IMR-90 (cell line): ENCODE data around the gene PTPRN2. TPM values are rescaled to one million over a fixed set of nuclear protein-coding genes. Genes with fewer than 3 reads are reported as not detected.

Source experiments
- ATAC-seq: fragments of 200-7000 bp; cut with Tn5 transposase; 2 replicates; pipeline ENCODE4 v1.9.1; 2020; ENCODE audit warnings: low read depth, mild to moderate bottlenecking, moderate library complexity
- BruUV-seq: library from RNA; stranded (reverse); fragments of 400-500 nt; replicated peaks from 2 replicates; lab custom pipeline; 2021; lab: Mats Ljungman, UMichigan
- CTCF ChIA-PET: fragments of 300-600 bp; formaldehyde crosslinking; extraction: SDS; loops from one replicate; lab custom pipeline; 2021; ENCODE audit warnings: antibody characterized with exemption; lab: Yijun Ruan, JAX
- POLR2A ChIA-PET: fragments of 300-600 bp; sonication (Branson Sonifier 250); formaldehyde crosslinking; loops from one replicate; lab custom pipeline; 2022; ENCODE audit warnings: antibody characterized with exemption; ENCODE audit not compliant: unreplicated experiment; lab: Charles Lee
- DNase-seq: peaks from one replicate; pipeline ENCODE4 v3.0.0; 2013
- H2AFZ ChIP-seq: replicated peaks from 2 replicates; pipeline ENCODE3; 2013; ENCODE audit warnings: low read length, mild to moderate bottlenecking; ENCODE audit not compliant: poor library complexity
- H2AK5ac ChIP-seq: 2 replicates; pipeline ENCODE4 v1.6.1; 2013; ENCODE audit warnings: low read depth, low read length, inconsistent platforms
- H2AK9ac ChIP-seq: replicated peaks from 2 replicates; pipeline ENCODE3; 2013; ENCODE audit warnings: mild to moderate bottlenecking, low read depth, low read length, moderate library complexity; ENCODE audit not compliant: poor library complexity
- H2BK120ac ChIP-seq: 2 replicates; pipeline ENCODE4 v1.6.1; 2013; ENCODE audit warnings: low read depth, low read length, inconsistent platforms
- H2BK15ac ChIP-seq: 3 replicates; pipeline ENCODE4 v1.6.1; 2013; ENCODE audit warnings: low read depth, low read length, inconsistent platforms
- H2BK20ac ChIP-seq: 2 replicates; pipeline ENCODE4 v1.6.1; 2013; ENCODE audit warnings: low read depth, mild to moderate bottlenecking, inconsistent platforms, low read length, moderate library complexity
- H2BK5ac ChIP-seq: 2 replicates; pipeline ENCODE4 v1.6.1; 2013; ENCODE audit warnings: mild to moderate bottlenecking, low read depth, low read length, inconsistent platforms; ENCODE audit not compliant: poor library complexity, severe bottlenecking
- H3K14ac ChIP-seq: replicated peaks from 2 replicates; pipeline ENCODE4 v1.6.1; 2013; ENCODE audit warnings: low read depth, low read length, inconsistent platforms
- H3K18ac ChIP-seq: 2 replicates; pipeline ENCODE4 v1.6.1; 2013; ENCODE audit warnings: low read depth, low read length, control low read depth
- H3K23ac ChIP-seq: 2 replicates; pipeline ENCODE4 v1.6.1; 2013; ENCODE audit warnings: low read depth, low read length, inconsistent platforms
- H3K27ac ChIP-seq: 2 replicates; pipeline ENCODE4 v1.5.1; 2013; ENCODE audit warnings: mild to moderate bottlenecking, control low read depth, low read length; ENCODE audit not compliant: insufficient read depth
- H3K27me3 ChIP-seq: 2 replicates; pipeline ENCODE4 v1.6.1; 2013; ENCODE audit warnings: low read length; ENCODE audit not compliant: control insufficient read depth, insufficient read depth
- H3K36me3 ChIP-seq: 2 replicates; pipeline ENCODE4 v1.6.1; 2013; ENCODE audit warnings: low read length, mixed read lengths; ENCODE audit not compliant: control insufficient read depth, insufficient read depth
- H3K4ac ChIP-seq: 2 replicates; pipeline ENCODE4 v1.6.1; 2013; ENCODE audit warnings: low read depth, low read length, inconsistent platforms
- H3K4me1 ChIP-seq: 2 replicates; pipeline ENCODE4 v1.6.1; 2013; ENCODE audit warnings: low read length, mixed read lengths; ENCODE audit not compliant: control insufficient read depth, insufficient read depth
- H3K4me2 ChIP-seq: 2 replicates; pipeline ENCODE4 v1.6.1; 2013; ENCODE audit warnings: low read depth, mild to moderate bottlenecking, control low read depth, low read length, moderate library complexity
- H3K4me3 ChIP-seq: 2 replicates; pipeline ENCODE4 v1.5.1; 2013; ENCODE audit warnings: low read depth, mild to moderate bottlenecking, control low read depth, low read length, moderate library complexity; ENCODE audit not compliant: insufficient read depth
- H3K56ac ChIP-seq: 2 replicates; pipeline ENCODE4 v1.6.1; 2013; ENCODE audit warnings: low read length, inconsistent platforms; ENCODE audit not compliant: insufficient read depth; ENCODE audit errors: extremely low read depth
- H3K79me1 ChIP-seq, 2 experiments: 2 replicates each; pipeline ENCODE4 v1.6.1; 2013; ENCODE audit warnings: low read length in 2 of 2, inconsistent platforms in 1 of 2, low read depth in 1 of 2
- H3K9ac ChIP-seq: 2 replicates; pipeline ENCODE4 v1.6.1; 2013; ENCODE audit warnings: low read depth, low read length, control low read depth
- H3K9me1 ChIP-seq: 2 replicates; pipeline ENCODE4 v1.6.1; 2013; ENCODE audit warnings: low read length, inconsistent platforms; ENCODE audit not compliant: insufficient read depth
- H3K9me3 ChIP-seq: 2 replicates; pipeline ENCODE4 v1.6.1; 2013; ENCODE audit warnings: low read length; ENCODE audit not compliant: control insufficient read depth, insufficient read depth
- H4K20me1 ChIP-seq: 2 replicates; pipeline ENCODE4 v1.6.1; 2013; ENCODE audit warnings: low read length, inconsistent platforms; ENCODE audit not compliant: insufficient read depth
- H4K5ac ChIP-seq: 2 replicates; pipeline ENCODE4 v1.6.1; 2013; ENCODE audit warnings: mild to moderate bottlenecking, low read depth, low read length, control low read depth
- H4K8ac ChIP-seq, 2 experiments: 2 replicates each; pipeline ENCODE4 v1.6.1; 2013; ENCODE audit warnings: low read depth in 2 of 2, low read length in 2 of 2, control low read depth in 1 of 2, inconsistent platforms in 1 of 2
- H4K91ac ChIP-seq: 2 replicates; pipeline ENCODE4 v1.6.1; 2013; ENCODE audit warnings: low read depth, low read length, inconsistent platforms; ENCODE audit not compliant: insufficient read depth
- BHLHE40 ChIP-seq: fragments of 150-350 bp; IDR thresholded peaks from 2 replicates; pipeline ENCODE4 v1.6.1; 2016; ENCODE audit warnings: mild to moderate bottlenecking, low read depth, low read length
- CEBPB ChIP-seq: IDR thresholded peaks from 2 replicates; pipeline ENCODE4 v1.6.1; 2012; ENCODE audit warnings: low read depth, low read length, improper control_type of control experiment
- FOS ChIP-seq: fragments of 150-350 bp; IDR thresholded peaks from 2 replicates; pipeline ENCODE4 v1.6.1; 2016; ENCODE audit warnings: low read depth, low read length
- MXI1 ChIP-seq: IDR thresholded peaks from 2 replicates; pipeline ENCODE4 v1.6.1; 2012; ENCODE audit warnings: low read depth, mild to moderate bottlenecking, low read length, moderate library complexity, borderline replicate concordance
- NFE2L2 ChIP-seq: fragments of 150-350 bp; IDR thresholded peaks from 2 replicates; pipeline ENCODE4 v1.6.1; 2016; ENCODE audit warnings: low read depth, mild to moderate bottlenecking, low read length
- RAD21 ChIP-seq: IDR thresholded peaks from 2 replicates; pipeline ENCODE4 v1.6.1; 2012; ENCODE audit warnings: low read length, improper control_type of control experiment
- SMC3 ChIP-seq: fragments of 150-350 bp; IDR thresholded peaks from 2 replicates; pipeline ENCODE4 v1.6.1; 2016; ENCODE audit warnings: low read depth, mild to moderate bottlenecking, antibody characterized with exemption, low read length, moderate library complexity
- WGBS, 2 experiments: methylation state at CpG; one replicate each; pipeline versions ENCODE4 v1.1.5 to v1.1.7; 2013; ENCODE audit warnings: missing lambda C conversion rate in 2 of 2; ENCODE audit not compliant: insufficient read length in 1 of 2; ENCODE audit errors: extremely low coverage in 2 of 2; 5-methylcytosine and 5-hydroxymethylcytosine counted together
- dilution Hi-C: fragments of 300-500 bp; cut with HindIII; formaldehyde crosslinking; loops from one replicate; pipeline ENCODE4 v1.14.3; 2018; ENCODE audit warnings: low sequenced_read_pairs; ENCODE audit not compliant: unreplicated experiment
- in situ Hi-C: fragments of 300-500 bp; cut with MboI; formaldehyde crosslinking; loops from 3 replicates; pipeline ENCODE4 v1.14.3; 2019; ENCODE audit warnings: low sequenced_read_pairs, inconsistent platforms, mixed read lengths
- intact Hi-C: fragments of 100-400 bp; cut with micrococcal nuclease; formaldehyde crosslinking; loops from 2 replicates; pipeline ENCODE4 v1.10.0; 2022
- polyA plus RNA-seq, 3 experiments: library from polyadenylated mRNA; depleted of rRNA; stranded (reverse); fragments of >200 nt; gene quantifications; 2 replicates each; pipeline ENCODE4 v1.2.3, GENCODE V29; 2012; ENCODE audit warnings: low replicate concordance in 1 of 3
- total RNA-seq: library from RNA; depleted of rRNA; stranded (reverse); fragments of >200 nt; gene quantifications from 2 replicates; pipeline ENCODE4 v1.2.3, GENCODE V29; 2012
- TF ChIP-seq, protein P1 (sequence below): fragments of 150-350 bp; IDR thresholded peaks from 2 replicates; pipeline ENCODE4 v1.6.1; 2017; ENCODE audit warnings: mild to moderate bottlenecking, antibody characterized with exemption, low read length, low read depth
- TF ChIP-seq, protein P2 (sequence below): fragments of 150-350 bp; IDR thresholded peaks from 2 replicates; pipeline ENCODE4 v1.6.1; 2016; ENCODE audit warnings: low read depth, mild to moderate bottlenecking, low read length, moderate library complexity, borderline replicate concordance
- TF ChIP-seq, protein P3 (sequence below): conservative IDR thresholded peaks from 2 replicates; pipeline ENCODE4 v1.5.1; 2012; ENCODE audit warnings: mild to moderate bottlenecking, low read depth, low read length, improper control_type of control experiment

The PTPRN2 gene
- total and polyA plus RNA-seq, 2 of the 4 experiments (the other 2 are of a cell fraction) = 0.03 TPM; not detected in 1

DNA sequence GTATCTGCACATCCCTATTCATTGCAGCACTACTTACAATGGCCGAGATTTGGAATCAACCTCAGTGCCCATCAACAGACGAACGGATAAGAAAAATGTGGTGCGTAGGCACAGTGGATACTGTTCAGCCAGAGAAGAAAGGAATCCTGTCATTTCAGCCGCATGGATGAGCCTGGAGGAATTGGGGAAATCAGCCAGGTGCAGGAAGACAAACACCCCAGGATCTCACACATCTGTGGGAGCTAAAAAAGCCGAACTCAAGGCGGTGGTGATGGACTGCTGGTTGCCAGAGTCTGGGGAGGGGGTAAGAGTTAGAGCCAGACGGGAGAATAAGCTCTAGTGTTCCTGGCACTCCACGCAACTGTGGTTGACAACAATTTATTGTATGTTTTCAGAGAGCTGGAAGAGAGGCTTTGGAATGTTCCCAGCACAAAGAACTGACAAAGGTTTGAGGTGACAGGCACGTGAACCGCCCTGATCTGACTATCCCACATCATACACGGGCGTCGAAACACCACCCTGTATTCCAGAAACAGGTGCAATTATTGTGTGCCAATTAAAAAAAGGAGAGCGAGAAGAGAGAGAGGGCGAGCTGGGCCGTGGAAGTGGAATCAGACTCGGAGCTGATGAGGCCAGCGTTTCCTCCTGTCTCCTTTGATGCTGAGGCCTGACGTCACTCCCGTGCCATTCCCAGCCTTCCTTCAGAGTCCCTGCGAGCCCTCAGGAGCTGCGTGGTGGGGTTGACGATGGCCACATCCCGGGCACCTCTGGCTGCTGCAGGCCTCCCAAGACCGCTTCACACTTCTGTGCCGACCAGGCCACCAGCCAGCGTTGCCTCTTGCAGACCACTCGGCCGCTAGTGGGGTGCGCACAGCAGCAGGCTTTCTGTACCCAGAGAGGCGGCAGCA lies 1061.4 kb downstream of the PTPRN2 start:
- ChIA-PET CTCF (no interaction called here), POLR2A (no interaction called here)
- Histone ChIP-seq H3K56ac (no peak overlapping the region), H3K4me3 (no peak overlapping the region), H3K23ac (no peak overlapping the region), H3K9me1 (no peaks in the 10 kb centered on the region), H2AFZ (no peak overlapping the region), H3K4me2 (no peak overlapping the region), H2BK120ac (no peak overlapping the region), H2AK9ac (no peak overlapping the region), H3K27ac (no peak overlapping the region), H3K36me3 (no peaks in the 10 kb centered on the region), H4K8ac (no peak overlapping the region), H4K5ac (no peak overlapping the region), H4K20me1 (no peaks in the 10 kb centered on the region), H3K4ac (no peak overlapping the region), H2BK15ac (no peak overlapping the region), H4K91ac (no peak overlapping the region), H3K9ac (no peak overlapping the region), H3K18ac (no peak overlapping the region), H2BK5ac (no peak overlapping the region), H3K4me1 (no peaks in the 10 kb centered on the region), H3K27me3 (no peaks in the 10 kb centered on the region), H3K79me1 (no peaks in the 10 kb centered on the region), H3K9me3 (peaks cover 25% of the 10 kb centered on the region), H2BK20ac (no peak overlapping the region), H2AK5ac (no peak overlapping the region), H3K14ac (no peak overlapping the region)
- TF ChIP-seq FOS = no peak
- TF ChIP-seq, protein P1, sequence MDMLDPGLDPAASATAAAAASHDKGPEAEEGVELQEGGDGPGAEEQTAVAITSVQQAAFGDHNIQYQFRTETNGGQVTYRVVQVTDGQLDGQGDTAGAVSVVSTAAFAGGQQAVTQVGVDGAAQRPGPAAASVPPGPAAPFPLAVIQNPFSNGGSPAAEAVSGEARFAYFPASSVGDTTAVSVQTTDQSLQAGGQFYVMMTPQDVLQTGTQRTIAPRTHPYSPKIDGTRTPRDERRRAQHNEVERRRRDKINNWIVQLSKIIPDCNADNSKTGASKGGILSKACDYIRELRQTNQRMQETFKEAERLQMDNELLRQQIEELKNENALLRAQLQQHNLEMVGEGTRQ = no peak
- no peak for TF ChIP-seq MXI1
- no peak for TF ChIP-seq SMC3
- TF ChIP-seq, protein P2, sequence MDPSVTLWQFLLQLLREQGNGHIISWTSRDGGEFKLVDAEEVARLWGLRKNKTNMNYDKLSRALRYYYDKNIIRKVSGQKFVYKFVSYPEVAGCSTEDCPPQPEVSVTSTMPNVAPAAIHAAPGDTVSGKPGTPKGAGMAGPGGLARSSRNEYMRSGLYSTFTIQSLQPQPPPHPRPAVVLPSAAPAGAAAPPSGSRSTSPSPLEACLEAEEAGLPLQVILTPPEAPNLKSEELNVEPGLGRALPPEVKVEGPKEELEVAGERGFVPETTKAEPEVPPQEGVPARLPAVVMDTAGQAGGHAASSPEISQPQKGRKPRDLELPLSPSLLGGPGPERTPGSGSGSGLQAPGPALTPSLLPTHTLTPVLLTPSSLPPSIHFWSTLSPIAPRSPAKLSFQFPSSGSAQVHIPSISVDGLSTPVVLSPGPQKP = no peak
- no peak for TF ChIP-seq BHLHE40
- no peak for TF ChIP-seq RAD21
- TF ChIP-seq CEBPB = no peak
- no peak for TF ChIP-seq NFE2L2
- TF ChIP-seq, protein P3, sequence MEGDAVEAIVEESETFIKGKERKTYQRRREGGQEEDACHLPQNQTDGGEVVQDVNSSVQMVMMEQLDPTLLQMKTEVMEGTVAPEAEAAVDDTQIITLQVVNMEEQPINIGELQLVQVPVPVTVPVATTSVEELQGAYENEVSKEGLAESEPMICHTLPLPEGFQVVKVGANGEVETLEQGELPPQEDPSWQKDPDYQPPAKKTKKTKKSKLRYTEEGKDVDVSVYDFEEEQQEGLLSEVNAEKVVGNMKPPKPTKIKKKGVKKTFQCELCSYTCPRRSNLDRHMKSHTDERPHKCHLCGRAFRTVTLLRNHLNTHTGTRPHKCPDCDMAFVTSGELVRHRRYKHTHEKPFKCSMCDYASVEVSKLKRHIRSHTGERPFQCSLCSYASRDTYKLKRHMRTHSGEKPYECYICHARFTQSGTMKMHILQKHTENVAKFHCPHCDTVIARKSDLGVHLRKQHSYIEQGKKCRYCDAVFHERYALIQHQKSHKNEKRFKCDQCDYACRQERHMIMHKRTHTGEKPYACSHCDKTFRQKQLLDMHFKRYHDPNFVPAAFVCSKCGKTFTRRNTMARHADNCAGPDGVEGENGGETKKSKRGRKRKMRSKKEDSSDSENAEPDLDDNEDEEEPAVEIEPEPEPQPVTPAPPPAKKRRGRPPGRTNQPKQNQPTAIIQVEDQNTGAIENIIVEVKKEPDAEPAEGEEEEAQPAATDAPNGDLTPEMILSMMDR = no peak
- BruUV-seq = no TSS peak
- dilution Hi-C loops = no loop called here
- 33% methylated on average over 10 of the region's 32 CpGs; no CpG with 5 or more reads in 1 of the 2 experiments for WGBS, 2 experiments
- DNase-seq (no peak), ATAC-seq (no peak)
- intact Hi-C loops = no loop called here
- in situ Hi-C loops = no loop called here
